NCI-H1694 treated with DMSO at 0.1 percent for 48 hours (cell line): Measurements from ENCODE around the gene DGKD.

Experiments
- DNase-seq: peaks from one replicate; lab custom pipeline; 2025; lab: John Stamatoyannopoulos, UW

Gene DGKD

GRCh38 chr2:233501198-233502076, 147.1 kb downstream of the DGKD start:
- no peak for DNase-seq

GRCh38 chr2:233503481-233503880, 149.2 kb downstream of the DGKD start:
- no peak for DNase-seq

- DNase-seq: no peak
Measured at GRCh38 chr2:233503947-233504637, 149.8 kb downstream of the DGKD start.

GRCh38 chr2:233513953-233514655, 159.8 kb downstream of the DGKD start:
- DNase-seq: no peak

- DNase-seq: no peak
Measured at GRCh38 chr2:233519787-233520611, 165.7 kb downstream of the DGKD start.
